ENCODE data around the gene TENT5D.

The TENT5D gene

GRCh38 chrX:80489166-80489565, 68.9 kb downstream of the TENT5D start:
- CTCF ChIA-PET, result no interaction called here
- POLR2A ChIA-PET, result no interaction called here
- no peak for DNase-seq (ENCODE audit: low read depth, low spot score)
- H3K4me3 ChIP-seq (ENCODE audit: low read depth, low read length), result no peak overlapping the region
- TF ChIP-seq CTCF (IDR thresholded peaks at IDR 0.05; ENCODE audit: insufficient read depth, low read length, missing control alignments), result no peak

Measured in AG04449 (cell line).